Right atrium auricular region (tissue), 2 donors: ENCODE results near the gene C2orf76. TPM values are rescaled to one million over a fixed set of nuclear protein-coding genes. Genes with fewer than 3 reads are reported as not detected.

Experiments
- DNase-seq: peaks from one replicate; pipeline ENCODE4 v3.0.0-alpha.2; 2019; ENCODE audit warnings: low spot score
- H3K27ac ChIP-seq, 2 donors: fragments of 200-600 bp; sonication (generic); 1 replicate in 1 of 2; 2 replicates in 1 of 2; pipeline ENCODE4 v1.5.1; 2016 to 2019
- H3K27me3 ChIP-seq, 2 donors: fragments of 200-600 bp; sonication (generic); one replicate each; pipeline versions ENCODE4 v1.5.1 to v1.6.0; 2017 to 2019
- H3K36me3 ChIP-seq: fragments of 200-600 bp; sonication (generic); one replicate; pipeline ENCODE4 v1.5.1; 2016
- H3K4me1 ChIP-seq, 2 donors: fragments of 200-600 bp; sonication (generic); one replicate each; pipeline versions ENCODE4 v1.5.1 to v1.6.0; 2017 to 2019
- H3K4me3 ChIP-seq, 2 donors: fragments of 200-600 bp; sonication (generic); 1 replicate in 1 of 2; 2 replicates in 1 of 2; pipeline ENCODE4 v1.5.1; 2017 to 2019; ENCODE audit warnings: mild to moderate bottlenecking in 1 of 2, moderate library complexity in 1 of 2
- H3K9me3 ChIP-seq, 2 donors: fragments of 200-600 bp; sonication (generic); one replicate each; pipeline ENCODE4 v1.5.1; 2019
- CTCF ChIP-seq, 2 donors: fragments of 200-600 bp; sonication (generic); IDR thresholded peaks; one replicate each; pipeline ENCODE4 v1.5.1; 2019; ENCODE audit warnings: antibody characterized with exemption in 2 of 2
- total RNA-seq, 2 donors: library from RNA; depleted of rRNA; stranded (reverse); fragments of >200 nt; gene quantifications; one replicate each; pipeline ENCODE4 v1.1.0, GENCODE V29; 2016

Gene C2orf76
- total RNA-seq, 2 donors from 2014 or later = 8.1 to 11.1 TPM

GRCh38 chr2:119393971-119394748 lies 27.5 kb upstream of the C2orf76 start:
- no peak for TF ChIP-seq CTCF (IDR thresholded peaks at IDR 0.05)
- no peak overlapping the region for H3K4me3 ChIP-seq
- H3K36me3 ChIP-seq = no peaks in the 10 kb centered on the region
- H3K27me3 ChIP-seq = no peaks in the 10 kb centered on the region
- no peak overlapping the region for H3K27ac ChIP-seq
- peaks cover 0 to 12% of the 10 kb centered on the region in 2 donors for H3K4me1 ChIP-seq
- H3K9me3 ChIP-seq = no peaks in the 10 kb centered on the region
- no peak for DNase-seq

- TF ChIP-seq CTCF (IDR thresholded peaks at IDR 0.05) = no peak
- Histone ChIP-seq H3K4me1 (peaks cover 0 to 27% of the 10 kb centered on the region in 2 donors), H3K9me3 (no peaks in the 10 kb centered on the region), H3K27me3 (no peaks in the 10 kb centered on the region), H3K4me3 (no peak overlapping the region), H3K36me3 (no peaks in the 10 kb centered on the region), H3K27ac (peak overlapping the region; percentile 46 to 47)
- no peak for DNase-seq
These were observed 23.1 kb upstream of the C2orf76 start for GRCh38 chr2:119389615-119390306.

- Histone ChIP-seq H3K4me1 (peaks cover 0 to 27% of the 10 kb centered on the region in 2 donors), H3K36me3 (no peaks in the 10 kb centered on the region), H3K9me3 (no peaks in the 10 kb centered on the region), H3K27me3 (no peaks in the 10 kb centered on the region), H3K27ac (peak overlapping the region; percentile 60 to 83), H3K4me3 (no peak overlapping the region)
- peak in 1 of 2 donors; percentile 41 for TF ChIP-seq CTCF (IDR thresholded peaks at IDR 0.05)
- peak; percentile 81 for DNase-seq
These were observed 20.9 kb upstream of the C2orf76 start for GRCh38 chr2:119387381-119388129.

- no peak overlapping the region for H3K27ac ChIP-seq
- no peak for TF ChIP-seq CTCF (IDR thresholded peaks at IDR 0.05)
- H3K36me3 ChIP-seq = no peaks in the 10 kb centered on the region
- H3K4me1 ChIP-seq = peaks cover 0 to 27% of the 10 kb centered on the region in 2 donors
- H3K27me3 ChIP-seq = no peaks in the 10 kb centered on the region
- H3K9me3 ChIP-seq = no peaks in the 10 kb centered on the region
- no peak overlapping the region for H3K4me3 ChIP-seq
- no peak for DNase-seq
These were observed 18.8 kb upstream of the C2orf76 start for GRCh38 chr2:119385466-119385865.

- no peak for TF ChIP-seq CTCF (IDR thresholded peaks at IDR 0.05)
- Histone ChIP-seq H3K4me3 (no peak overlapping the region), H3K9me3 (no peaks in the 10 kb centered on the region), H3K27ac (no peak overlapping the region), H3K27me3 (no peaks in the 10 kb centered on the region), H3K36me3 (no peaks in the 10 kb centered on the region), H3K4me1 (peaks cover 0 to 24% of the 10 kb centered on the region in 2 donors)
- no peak for DNase-seq
These were observed 18.3 kb upstream of the C2orf76 start for GRCh38 chr2:119384971-119385370.
